ENCODE data around the gene DMXL1. TPM values are rescaled to one million over a fixed set of nuclear protein-coding genes. Genes with fewer than 3 reads are reported as not detected.
A peak's percentile ranks its signal among the peaks of the same experiment; 100 is the strongest.

The DMXL1 gene
- polyA plus RNA-seq, 1 experiment, result 8.5 TPM

DNA sequence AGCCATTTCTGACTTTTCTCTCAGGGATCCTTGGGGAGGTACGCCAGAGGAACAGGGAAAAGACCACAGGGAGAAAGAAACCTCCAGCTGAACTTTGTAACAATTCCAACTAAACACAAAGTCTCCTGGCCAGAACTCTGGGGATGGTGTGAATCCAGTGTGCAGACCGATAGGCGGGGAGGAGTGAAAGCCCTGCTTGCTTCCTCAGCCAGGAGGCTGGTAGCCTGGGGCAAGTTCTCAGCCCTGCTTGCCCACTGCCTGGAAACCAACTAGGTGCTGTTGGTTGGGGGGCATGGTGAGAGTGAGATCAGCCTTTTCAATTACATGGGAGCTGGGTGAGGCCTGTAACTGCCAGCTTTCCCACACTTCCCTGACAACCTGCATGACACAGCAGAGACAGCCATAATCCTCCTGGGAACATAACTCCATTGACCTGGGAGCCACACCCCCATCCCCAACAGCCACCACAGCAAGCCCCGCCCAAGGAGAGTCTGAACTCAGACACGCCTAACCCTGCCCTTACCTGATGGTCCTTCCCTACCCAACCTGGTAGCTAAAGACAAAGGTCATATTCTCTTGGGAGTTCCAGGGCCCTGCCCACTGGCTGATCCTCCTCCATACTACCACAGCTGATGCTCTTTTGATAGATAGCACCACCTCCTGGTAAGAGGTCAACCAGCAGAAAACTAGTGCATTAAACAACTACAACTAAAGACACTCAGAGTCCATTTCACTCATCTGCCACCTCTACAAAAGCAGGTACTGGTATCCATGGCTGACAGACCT, 184.9 kb downstream of the DMXL1 start:
- POLR2A ChIA-PET, result no interaction called here

GRCh38 chr5:119257613-119258012, 186.7 kb downstream of the DMXL1 start:
- Histone ChIP-seq H3K36me3 (ENCODE audit: control insufficient read depth, insufficient read depth, low read length) (no peaks in the 10 kb centered on the region), H3K27me3 (ENCODE audit: control insufficient read depth, insufficient read depth, low read length) (no peaks in the 10 kb centered on the region), H3K4me3 (ENCODE audit: low read depth, low read length) (no peak overlapping the region)
- TF ChIP-seq CTCF (IDR thresholded peaks at IDR 0.05; ENCODE audit: insufficient read depth, low read depth, low read length), result no peak
- DNase-seq (ENCODE audit: low read depth), result no peak
- POLR2A ChIA-PET, result no interaction called here
- CTCF ChIA-PET, result no interaction called here

More for the DNA sequence above, 184.9 kb downstream of the DMXL1 start:
- DNase-seq (ENCODE audit: low read depth), result no peak
- CTCF ChIA-PET, result interaction anchor here (0.5 to 1.2 kb wide), 3 partner anchors 24 to 269 kb away, joined by 3 to 4 read pairs (median 4); partner anchors contain the start of gene DTWD2
- no peak overlapping the region for H3K4me3 ChIP-seq (ENCODE audit: low read depth, low read length)
- no peaks in the 10 kb centered on the region for H3K27me3 ChIP-seq (ENCODE audit: control insufficient read depth, insufficient read depth, low read length)
- H3K36me3 ChIP-seq (ENCODE audit: control insufficient read depth, insufficient read depth, low read length), result no peaks in the 10 kb centered on the region
- TF ChIP-seq CTCF (IDR thresholded peaks at IDR 0.05; ENCODE audit: insufficient read depth, low read depth, low read length), result no peak

- no peaks in the 10 kb centered on the region; the same call in 1 of the 2 replicates for H3K27me3 ChIP-seq (ENCODE audit: control insufficient read depth, insufficient read depth, low read length)
- DNase-seq (ENCODE audit: low read depth), result no peak
- no peak overlapping the region for H3K4me3 ChIP-seq (ENCODE audit: low read depth, low read length)
- POLR2A ChIA-PET, result no interaction called here
- H3K36me3 ChIP-seq (ENCODE audit: control insufficient read depth, insufficient read depth, low read length), result no peaks in the 10 kb centered on the region
- CTCF ChIA-PET, result interaction anchor here (1.8 kb wide), 1 partner anchor 148 kb away, joined by 8 read pairs; no protein-coding TSS in a partner anchor
- no peak for TF ChIP-seq CTCF (IDR thresholded peaks at IDR 0.05; ENCODE audit: insufficient read depth, low read depth, low read length)
Observed at GRCh38 chr5:119263639-119264038, 192.8 kb downstream of the DMXL1 start.

DNA sequence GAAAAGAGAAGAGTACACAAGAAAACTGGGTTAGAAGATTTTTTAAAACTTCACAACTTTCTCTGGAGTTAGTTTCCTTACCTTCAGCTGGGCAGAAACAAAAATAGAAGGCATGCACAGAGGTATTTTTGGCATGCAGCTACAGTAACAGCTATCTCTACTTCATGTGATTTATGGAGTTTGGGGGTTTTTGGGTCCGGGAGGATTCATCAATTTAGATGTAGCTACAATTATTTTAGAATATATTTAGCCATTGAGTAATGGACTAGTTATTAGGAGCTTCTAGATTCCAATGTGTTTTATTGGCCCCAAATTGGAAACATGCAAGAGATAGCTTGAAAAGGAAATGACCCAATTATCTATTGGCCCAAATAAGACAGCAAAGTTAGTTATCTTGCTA, 193.3 kb downstream of the DMXL1 start:
- Histone ChIP-seq H3K27me3 (ENCODE audit: control insufficient read depth, insufficient read depth, low read length) (no peaks in the 10 kb centered on the region; the same call in 1 of the 2 replicates), H3K4me3 (ENCODE audit: low read depth, low read length) (no peak overlapping the region), H3K36me3 (ENCODE audit: control insufficient read depth, insufficient read depth, low read length) (no peaks in the 10 kb centered on the region)
- ChIA-PET CTCF (interaction anchor here (1.8 kb wide), 1 partner anchor 148 kb away, joined by 8 read pairs; no protein-coding TSS in a partner anchor), POLR2A (interaction anchor here (0.6 kb wide), 1 partner anchor 174 kb away, joined by 3 read pairs; no protein-coding TSS in a partner anchor)
- no peak for DNase-seq (ENCODE audit: low read depth)
- no peak for TF ChIP-seq CTCF (IDR thresholded peaks at IDR 0.05; ENCODE audit: insufficient read depth, low read depth, low read length)

GRCh38 chr5:119267958-119268386, 197.1 kb downstream of the DMXL1 start:
- H3K27me3 ChIP-seq (ENCODE audit: control insufficient read depth, insufficient read depth, low read length), result no peaks in the 10 kb centered on the region; the same call in 1 of the 2 replicates
- peak overlapping the region; percentile 75 for H3K4me3 ChIP-seq (ENCODE audit: low read depth, low read length)
- no peaks in the 10 kb centered on the region for H3K36me3 ChIP-seq (ENCODE audit: control insufficient read depth, insufficient read depth, low read length)
- ChIA-PET POLR2A (interaction anchor here (0.6 to 0.7 kb wide), 2 partner anchors 37 to 88 kb away, joined by 3 to 4 read pairs; partner anchors contain the start of gene TNFAIP8), CTCF (interaction anchor here (0.8 to 2.2 kb wide), 10 partner anchors 43 to 279 kb away, joined by 3 to 16 read pairs (median 3); partner anchors contain the start of gene DTWD2)
- peak; percentile 86 for TF ChIP-seq CTCF (IDR thresholded peaks at IDR 0.05; ENCODE audit: insufficient read depth, low read depth, low read length)
- DNase-seq (ENCODE audit: low read depth), result peak; percentile 73

All from BJ (cell line).